H9 (cell line): ENCODE results near the gene NKD1. TPM values are rescaled to one million over a fixed set of nuclear protein-coding genes. Genes with fewer than 3 reads are reported as not detected.

ENCODE experiments used
- DNase-seq: peaks from one replicate; pipeline ENCODE4 v3.0.0-alpha.2; 2017
- H2AFZ ChIP-seq: one replicate; pipeline ENCODE4 v1.6.1; 2013; ENCODE audit warnings: mild to moderate bottlenecking, low read length, control low read depth, moderate library complexity
- H2AK5ac ChIP-seq: 2 replicates; pipeline ENCODE4 v1.6.1; 2013; ENCODE audit warnings: low read length, control low read depth, mixed read lengths; ENCODE audit not compliant: insufficient read length
- H2BK120ac ChIP-seq: one replicate; pipeline ENCODE4 v1.6.1; 2013; ENCODE audit warnings: low read depth, mild to moderate bottlenecking, low read length, control low read depth, inconsistent platforms; ENCODE audit not compliant: poor library complexity, severe bottlenecking
- H2BK12ac ChIP-seq: 2 replicates; pipeline ENCODE4 v1.6.1; 2013; ENCODE audit warnings: low read length, control low read depth, mixed read lengths, low read depth; ENCODE audit not compliant: insufficient read length
- H2BK15ac ChIP-seq: 2 replicates; pipeline ENCODE4 v1.6.1; 2013; ENCODE audit warnings: low read depth, low read length, control low read depth
- H2BK20ac ChIP-seq: one replicate; pipeline ENCODE4 v1.6.1; 2013; ENCODE audit warnings: low read depth, mild to moderate bottlenecking, low read length, control low read depth, inconsistent platforms; ENCODE audit not compliant: poor library complexity, severe bottlenecking
- H2BK5ac ChIP-seq: 2 replicates; pipeline ENCODE4 v1.6.1; 2013; ENCODE audit warnings: low read length, control low read depth, mixed read lengths; ENCODE audit not compliant: insufficient read length
- H3K14ac ChIP-seq: 2 replicates; pipeline ENCODE4 v1.6.1; 2013; ENCODE audit warnings: low read length, control low read depth; ENCODE audit not compliant: insufficient read depth
- H3K18ac ChIP-seq: 2 replicates; pipeline ENCODE4 v1.6.1; 2013; ENCODE audit warnings: low read depth, mild to moderate bottlenecking, mixed read lengths, low read length, control low read depth; ENCODE audit not compliant: insufficient read length
- H3K23ac ChIP-seq: 2 replicates; pipeline ENCODE4 v1.6.1; 2013; ENCODE audit warnings: low read length, control low read depth, mixed read lengths, low read depth; ENCODE audit not compliant: insufficient read length
- H3K23me2 ChIP-seq: 2 replicates; pipeline ENCODE4 v1.6.1; 2013; ENCODE audit warnings: low read depth, mild to moderate bottlenecking, mixed read lengths, low read length, control low read depth; ENCODE audit not compliant: insufficient read length, poor library complexity, severe bottlenecking
- H3K27ac ChIP-seq: 2 replicates; pipeline ENCODE4 v1.5.1; 2013; ENCODE audit warnings: low read length, control low read depth, mixed read lengths, low read depth; ENCODE audit not compliant: insufficient read length
- H3K27me3 ChIP-seq: 2 replicates; pipeline ENCODE4 v1.6.1; 2013; ENCODE audit warnings: low read length, control low read depth, inconsistent platforms; ENCODE audit not compliant: insufficient read depth
- H3K4ac ChIP-seq: 2 replicates; pipeline ENCODE4 v1.6.1; 2013; ENCODE audit warnings: low read depth, mild to moderate bottlenecking, control low read depth, inconsistent platforms, low read length, moderate library complexity
- H3K4me1 ChIP-seq: 2 replicates; pipeline ENCODE4 v1.6.1; 2013; ENCODE audit warnings: low read length, control low read depth, inconsistent platforms; ENCODE audit not compliant: insufficient read depth
- H3K4me2 ChIP-seq: 2 replicates; pipeline ENCODE4 v1.6.1; 2013; ENCODE audit warnings: low read length, control low read depth, mixed read lengths; ENCODE audit not compliant: insufficient read length, insufficient read depth
- H3K56ac ChIP-seq: 2 replicates; pipeline ENCODE4 v1.6.1; 2013; ENCODE audit warnings: low read depth, mild to moderate bottlenecking, mixed read lengths, low read length, control low read depth; ENCODE audit not compliant: insufficient read length
- H3K79me1 ChIP-seq: 2 replicates; pipeline ENCODE4 v1.6.1; 2013; ENCODE audit warnings: low read depth, mild to moderate bottlenecking, moderate library complexity, low read length, control low read depth, inconsistent platforms; ENCODE audit not compliant: insufficient read depth, poor library complexity, severe bottlenecking
- H3K79me2 ChIP-seq: 2 replicates; pipeline ENCODE4 v1.6.1; 2013; ENCODE audit warnings: low read length, control low read depth, inconsistent platforms; ENCODE audit not compliant: insufficient read depth
- H3K9ac ChIP-seq: 2 replicates; pipeline ENCODE4 v1.6.1; 2013; ENCODE audit warnings: low read length, control low read depth, mixed read lengths; ENCODE audit not compliant: insufficient read length; ENCODE audit errors: extremely low read depth
- H3K9me3 ChIP-seq: one replicate; pipeline ENCODE4 v1.6.1; 2013; ENCODE audit warnings: low read depth, low read length, inconsistent platforms; ENCODE audit not compliant: control insufficient read depth
- H3T11ph ChIP-seq: one replicate; pipeline ENCODE4 v1.6.1; 2013; ENCODE audit warnings: mild to moderate bottlenecking, low read length, control low read depth, inconsistent platforms
- H4K20me1 ChIP-seq: one replicate; pipeline ENCODE4 v1.6.1; 2013; ENCODE audit not compliant: control insufficient read depth, insufficient read length, insufficient read depth
- H4K5ac ChIP-seq: 2 replicates; pipeline ENCODE4 v1.6.1; 2013; ENCODE audit warnings: low read depth, mild to moderate bottlenecking, mixed read lengths, low read length, control low read depth; ENCODE audit not compliant: insufficient read length
- H4K8ac ChIP-seq: replicated peaks from 2 replicates; pipeline ENCODE4 v1.6.1; 2013; ENCODE audit warnings: low read length, control low read depth, mixed read lengths, low read depth; ENCODE audit not compliant: insufficient read length
- H4K91ac ChIP-seq: 2 replicates; pipeline ENCODE4 v1.6.1; 2013; ENCODE audit warnings: low read depth, mild to moderate bottlenecking, moderate library complexity, mixed read lengths, low read length, control low read depth; ENCODE audit not compliant: insufficient read length
- H3K27ac Mint-ChIP-seq, 3 experiments: 2 replicates in 2 of 3; 3 replicates in 1 of 3; pipeline ENCODE4 v1.8.0; 2020 to 2021; ENCODE audit warnings: mixed read lengths in 3 of 3, mild to moderate bottlenecking in 1 of 3, moderate library complexity in 1 of 3
- H3K27me3 Mint-ChIP-seq: 2 replicates; pipeline ENCODE4 v1.8.0; 2021; ENCODE audit warnings: low read depth, mild to moderate bottlenecking, moderate library complexity, mixed read lengths
- H3K36me3 Mint-ChIP-seq, 3 experiments: 2 replicates in 2 of 3; 3 replicates in 1 of 3; pipeline ENCODE4 v1.8.0; 2020 to 2021; ENCODE audit warnings: low read depth in 3 of 3, mixed read lengths in 3 of 3; ENCODE audit not compliant: insufficient read depth in 1 of 3
- H3K4me1 Mint-ChIP-seq, 2 experiments: 2 replicates each; pipeline ENCODE4 v1.8.0; 2020; ENCODE audit warnings: mixed read lengths in 2 of 2
- H3K4me3 Mint-ChIP-seq, 2 experiments: 2 replicates in 1 of 2; 3 replicates in 1 of 2; pipeline ENCODE4 v1.8.0; 2020 to 2021; ENCODE audit warnings: mild to moderate bottlenecking in 2 of 2, mixed read lengths in 2 of 2, moderate library complexity in 1 of 2
- H3K9me3 Mint-ChIP-seq, 2 experiments: 2 replicates in 1 of 2; 3 replicates in 1 of 2; pipeline ENCODE4 v1.8.0; 2020; ENCODE audit warnings: mild to moderate bottlenecking in 2 of 2, mixed read lengths in 2 of 2, moderate library complexity in 1 of 2
- CTCF ChIP-seq: fragments of 200-600 bp; sonication (generic); conservative IDR thresholded peaks from 3 replicates; pipeline ENCODE4 v1.8.0; 2021; ENCODE audit warnings: antibody characterized with exemption, mild to moderate bottlenecking
- WGBS: extraction: QIAGEN DNeasy Blood & Tissue Kit; methylation state at CpG from one replicate; pipeline ENCODE4 v1.1.7; 2013; ENCODE audit warnings: missing lambda C conversion rate, low lambda C conversion rate, mixed read lengths; ENCODE audit not compliant: insufficient read length; ENCODE audit errors: extremely low coverage; 5-methylcytosine and 5-hydroxymethylcytosine counted together
- total RNA-seq: library from RNA; stranded (reverse); gene quantifications from 2 replicates; pipeline ENCODE4 v1.2.1, GENCODE V29; 2021

Gene NKD1
- total RNA-seq, 1 experiment from 2014 or later = 1.9 TPM

DNA sequence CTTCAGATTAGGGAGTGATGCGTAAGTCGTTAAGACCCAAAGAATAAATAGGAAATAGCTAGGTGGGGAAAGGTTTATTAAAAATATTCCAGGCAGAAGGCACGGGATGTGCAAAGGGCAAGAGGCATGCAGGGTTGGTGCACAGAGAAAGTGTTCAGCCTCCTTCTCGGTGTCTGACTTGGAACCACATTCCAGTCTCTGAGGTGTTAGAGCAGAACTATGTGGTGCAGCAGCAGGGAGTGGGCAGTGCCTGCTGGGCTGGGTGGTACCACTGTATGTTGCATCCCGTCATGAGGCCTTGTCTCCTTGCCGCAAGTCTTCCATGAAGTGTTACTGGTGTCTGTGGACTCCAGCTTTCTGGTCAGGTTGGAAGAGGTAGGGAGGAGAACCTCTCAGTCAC, 11.1 kb downstream of the NKD1 start:
- peaks cover 6 to 23% (median 13%) of the 10 kb centered on the region in 3 experiments for H3K36me3 Mint-ChIP-seq

More for the DNA sequence above, 11.1 kb downstream of the NKD1 start:
- H3K9me3 Mint-ChIP-seq = peaks cover 6 to 7% of the 10 kb centered on the region in 2 experiments; a peak in 4 of 5 replicates
- DNase-seq = no peak
- no peak overlapping the region; a peak in 1 of 7 replicates for H3K27ac Mint-ChIP-seq
- Histone ChIP-seq H2BK12ac (no peak overlapping the region), H3K23me2 (no peaks in the 10 kb centered on the region), H4K8ac (no peak overlapping the region), H3K79me1 (no peaks in the 10 kb centered on the region), H3K9ac (no peak overlapping the region), H4K5ac (no peak overlapping the region), H2BK15ac (no peak overlapping the region), H2BK120ac (no peak overlapping the region), H3K56ac (no peak overlapping the region), H3K79me2 (no peaks in the 10 kb centered on the region), H2AFZ (no peak overlapping the region), H3K23ac (no peak overlapping the region), H3T11ph (no peak overlapping the region), H4K20me1 (no peaks in the 10 kb centered on the region), H3K4ac (no peak overlapping the region), H3K4me1 (no peaks in the 10 kb centered on the region), H4K91ac (no peak overlapping the region), H3K27me3 (no peaks in the 10 kb centered on the region), H2BK5ac (no peak overlapping the region), H2AK5ac (no peak overlapping the region), H3K14ac (no peak overlapping the region; the same call in 1 of the 2 replicates), H3K18ac (no peak overlapping the region), H3K9me3 (no peaks in the 10 kb centered on the region), H3K27ac (no peak overlapping the region), H2BK20ac (no peak overlapping the region), H3K4me2 (no peak overlapping the region)
- H3K27me3 Mint-ChIP-seq = no peaks in the 10 kb centered on the region
- WGBS = no CpG with 5 or more reads among the region's 6 CpGs
- no peak for TF ChIP-seq CTCF
- H3K4me1 Mint-ChIP-seq = peaks cover 4% of the 10 kb centered on the region in 2 experiments; a peak in 3 of 4 replicates
- H3K4me3 Mint-ChIP-seq = no peak overlapping the region
